HuH-7.5 (cell line): Measurements from ENCODE around the gene ATXN7.

Source experiments
- DNase-seq: peaks from one replicate; pipeline ENCODE4 v3.0.0; 2011; ENCODE audit warnings: low spot score

The ATXN7 gene

GRCh38 chr3:63966871-63967270, 103.2 kb downstream of the ATXN7 start:
- DNase-seq: no peak

DNA sequence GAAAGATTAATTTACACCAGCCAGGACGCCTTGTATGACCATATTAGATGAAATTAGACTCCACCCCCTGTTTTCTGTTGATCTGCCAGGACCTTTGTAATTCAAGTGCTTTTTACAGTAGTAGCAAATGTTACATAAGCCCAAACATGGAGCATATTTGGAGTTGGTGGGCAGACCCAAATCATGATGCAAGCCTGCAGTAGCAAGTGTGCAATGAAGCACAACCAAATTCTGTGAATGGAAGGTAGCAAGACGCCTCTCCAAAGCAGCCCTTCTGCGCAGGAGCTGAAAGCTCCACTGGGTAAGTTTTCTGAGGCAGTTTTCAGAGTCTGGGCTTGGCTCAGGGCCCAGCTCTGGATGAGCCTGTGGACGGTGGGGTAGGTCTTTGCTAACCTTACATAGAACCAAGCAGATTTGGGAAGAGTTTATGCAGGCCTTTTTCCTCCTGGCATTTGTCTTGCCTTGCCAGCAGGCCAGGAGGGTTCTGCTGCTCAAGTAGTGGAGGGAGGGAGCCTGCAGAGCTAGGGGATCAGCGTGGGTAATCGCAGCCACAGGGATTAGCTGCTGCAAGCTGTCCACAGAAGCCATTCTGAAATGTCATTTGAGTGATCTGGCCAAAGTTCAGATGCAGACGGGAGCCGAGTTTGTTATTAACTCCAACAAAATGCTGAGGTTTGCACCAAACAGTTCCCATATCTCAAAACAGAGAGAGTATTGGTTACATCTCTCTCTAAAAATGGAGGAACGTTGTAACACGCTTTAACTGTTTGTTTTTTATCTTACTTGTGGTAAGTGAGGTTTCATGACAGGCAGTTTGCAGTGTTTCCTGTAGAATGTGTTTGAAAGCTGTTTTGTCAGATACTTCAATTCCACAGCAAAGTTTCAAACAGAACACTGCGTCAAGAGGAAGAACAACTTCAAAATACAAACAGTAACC, 104.3 kb downstream of the ATXN7 start:
- DNase-seq: no peak

DNA sequence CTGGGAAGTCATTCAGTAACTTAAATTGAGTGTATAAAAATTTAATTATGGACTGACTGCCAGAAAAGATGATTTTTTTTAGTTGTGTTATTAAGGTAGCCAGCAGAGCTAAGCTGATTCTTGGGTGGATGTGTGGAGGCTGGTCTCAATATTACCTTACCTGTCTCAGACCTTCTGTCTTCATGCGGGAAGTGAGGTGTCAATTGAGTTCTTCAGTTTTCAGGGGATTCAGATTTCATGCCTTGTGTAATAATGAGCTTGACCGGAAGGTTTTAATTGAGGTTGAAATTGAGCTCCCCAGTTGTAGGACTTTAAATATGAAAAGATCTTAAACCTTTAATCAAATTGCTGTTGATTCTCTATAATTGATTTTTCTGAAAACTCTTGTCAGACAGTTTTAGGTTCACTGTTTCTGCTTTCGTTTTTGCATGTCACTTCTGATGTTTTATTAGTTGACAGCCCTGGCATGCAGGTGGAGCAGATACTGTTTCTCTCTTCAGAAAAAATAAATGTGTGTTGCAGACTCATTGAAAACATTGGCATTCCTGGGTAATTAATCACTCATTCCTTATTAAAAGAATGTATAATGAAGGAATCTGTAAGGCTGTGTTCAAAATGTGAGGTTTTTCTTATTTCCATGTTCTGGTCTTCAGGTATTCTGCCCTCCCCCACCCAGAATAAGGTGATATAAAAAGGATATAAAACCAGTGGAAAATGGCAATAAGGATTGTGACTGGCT, 105.1 kb downstream of the ATXN7 start:
- DNase-seq: no peak

- DNase-seq: no peak
Observed at GRCh38 chr3:63969876-63970275, 106.2 kb downstream of the ATXN7 start.

GRCh38 chr3:63970631-63971475, 107.2 kb downstream of the ATXN7 start:
- no peak for DNase-seq

- DNase-seq: no peak
Observed at GRCh38 chr3:63972196-63972595, 108.5 kb downstream of the ATXN7 start.

GRCh38 chr3:63972987-63973386, 109.3 kb downstream of the ATXN7 start:
- DNase-seq: no peak

DNA sequence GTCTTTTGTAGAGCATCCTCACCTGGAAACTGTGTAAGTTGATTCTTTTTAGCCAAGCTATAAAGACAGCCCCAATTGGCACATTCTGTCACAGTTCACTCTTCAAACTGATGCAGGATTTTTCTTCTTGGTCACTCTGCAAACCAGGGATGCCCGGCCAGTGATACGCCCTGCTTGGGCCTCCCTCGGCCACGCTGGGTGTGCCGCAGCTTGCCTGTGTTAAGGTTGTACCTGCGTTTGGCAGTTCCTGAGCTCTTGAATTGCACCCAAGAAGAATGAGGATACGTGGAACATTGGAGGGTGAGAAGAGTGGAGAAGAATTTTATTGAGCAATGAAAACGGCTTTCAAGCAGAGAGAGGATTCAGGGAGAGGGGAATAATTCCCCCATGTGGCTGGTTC, 109.7 kb downstream of the ATXN7 start:
- no peak for DNase-seq

DNA sequence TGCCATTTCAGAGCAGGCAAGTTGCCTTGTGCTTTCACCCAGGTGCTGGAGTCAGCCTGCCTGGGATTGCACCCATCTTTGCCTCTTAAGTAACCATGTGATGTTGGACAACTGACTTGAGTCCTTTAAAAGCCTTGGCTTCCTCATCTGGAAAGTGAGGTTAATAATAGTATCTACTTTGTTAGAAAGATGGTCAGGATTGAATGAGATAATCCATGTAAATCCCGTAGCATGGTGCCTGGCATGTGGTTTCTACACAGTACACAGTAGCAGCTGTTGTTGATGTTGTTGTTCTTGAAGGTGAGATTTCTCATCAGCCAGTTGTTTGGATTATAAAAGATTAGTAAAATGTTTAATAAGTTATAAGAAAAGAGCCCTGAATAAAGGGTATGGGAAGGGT, 110.8 kb downstream of the ATXN7 start:
- no peak for DNase-seq

- DNase-seq: no peak
Observed at GRCh38 chr3:63975723-63976122, 112.1 kb downstream of the ATXN7 start.

DNA sequence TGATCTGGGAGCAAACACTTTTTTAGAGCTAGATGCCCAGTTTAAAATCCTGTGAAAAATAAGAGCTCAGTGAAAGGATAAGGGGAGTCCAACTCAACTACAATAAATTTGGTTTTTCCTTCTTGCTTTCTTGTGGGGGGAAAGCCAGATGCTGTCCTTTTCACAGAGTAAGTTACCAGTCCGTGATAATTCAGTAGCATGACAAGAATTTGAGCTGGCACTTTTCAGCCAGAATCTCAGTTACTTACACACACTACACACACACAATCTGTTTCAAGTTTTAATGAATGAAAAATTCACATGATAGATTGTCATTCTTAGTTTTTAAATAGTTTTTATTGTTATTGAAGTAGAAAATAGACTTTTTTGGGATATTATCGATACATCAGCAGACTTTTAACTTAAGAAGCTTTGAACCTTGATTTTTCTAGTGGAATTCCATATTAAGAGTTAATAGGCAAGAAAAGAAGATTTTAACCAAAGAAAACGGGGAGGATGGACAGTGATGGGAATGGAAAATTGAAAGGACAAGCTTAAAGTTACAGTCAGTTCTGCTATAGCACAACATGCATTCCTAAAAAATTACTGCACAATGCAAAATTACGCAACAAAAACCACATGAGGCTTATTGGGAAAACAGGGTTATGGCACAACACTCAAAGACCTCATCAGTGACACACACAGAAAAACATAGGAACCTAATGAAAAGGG, 112.6 kb downstream of the ATXN7 start:
- DNase-seq: no peak

DNA sequence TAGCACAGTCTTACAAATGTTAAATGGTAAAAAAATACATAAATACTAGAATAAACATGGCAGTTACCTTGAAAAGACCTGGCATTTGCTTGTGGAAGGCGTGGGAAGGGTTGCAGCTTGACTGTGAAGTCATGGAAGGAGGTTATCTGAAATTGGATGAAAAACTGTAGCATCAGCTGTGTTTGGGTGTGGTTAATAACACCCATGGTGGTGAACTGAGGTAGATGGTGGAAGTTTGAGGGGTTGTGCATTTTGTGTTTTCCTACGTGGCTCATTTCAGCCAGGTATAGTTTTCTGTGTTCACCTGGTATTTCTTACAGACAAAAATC, 113.2 kb downstream of the ATXN7 start:
- DNase-seq: no peak

DNA sequence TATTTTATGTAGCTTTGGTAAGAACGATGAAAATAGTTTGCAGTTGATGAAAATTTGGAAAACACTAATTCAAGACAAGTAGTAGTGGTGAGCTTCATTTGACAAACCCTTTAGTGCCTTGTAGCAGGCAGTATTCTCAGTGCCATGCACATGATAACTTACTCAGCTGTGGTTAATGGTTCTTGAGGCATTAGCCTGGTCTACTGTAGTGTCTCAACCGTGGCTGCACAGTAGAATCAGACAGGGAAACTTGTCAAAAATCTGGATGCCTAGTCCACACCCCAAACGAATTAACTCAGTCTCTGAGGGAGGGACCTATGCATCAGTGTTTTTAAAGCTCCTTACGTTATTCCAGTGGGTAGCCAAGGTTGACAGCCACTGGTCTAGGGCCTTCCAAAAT, 114.2 kb downstream of the ATXN7 start:
- DNase-seq: no peak

GRCh38 chr3:63979093-63979885, 115.6 kb downstream of the ATXN7 start:
- no peak for DNase-seq

GRCh38 chr3:63980019-63980418, 116.4 kb downstream of the ATXN7 start:
- DNase-seq: no peak

DNA sequence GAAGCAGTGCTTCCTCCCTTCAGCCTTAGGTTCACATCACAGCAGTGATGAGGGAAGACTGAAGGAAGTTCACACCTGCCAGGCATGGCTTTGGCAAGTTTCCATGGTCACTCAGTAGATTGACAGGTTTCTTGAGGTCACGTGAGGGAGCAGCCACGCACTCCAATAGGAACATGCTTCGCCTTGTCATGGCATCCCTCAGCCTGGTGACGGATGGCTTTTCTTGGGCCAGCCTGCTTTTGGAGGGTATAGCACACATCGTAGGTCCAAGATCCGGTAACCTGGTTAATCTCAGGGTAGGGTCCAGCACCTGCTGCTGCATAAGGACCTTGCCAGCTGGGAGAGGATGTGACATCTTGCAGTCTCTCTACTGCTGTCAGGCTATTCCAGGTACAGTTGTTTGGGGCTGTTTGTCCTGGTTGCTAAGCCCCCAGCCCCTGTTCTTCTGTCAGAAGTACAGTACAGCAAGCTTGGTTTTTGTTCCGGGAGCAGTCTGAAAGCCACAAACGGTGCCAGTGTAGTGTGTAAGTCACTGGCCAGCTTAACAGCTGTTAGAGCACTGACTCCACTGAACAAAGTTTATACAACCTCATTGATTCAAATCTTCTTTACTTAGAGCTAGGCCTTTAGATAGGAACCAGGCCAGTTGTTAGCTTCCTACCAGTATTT, 117.3 kb downstream of the ATXN7 start:
- DNase-seq: no peak

- DNase-seq: no peak
Observed at GRCh38 chr3:63981980-63982379, 118.3 kb downstream of the ATXN7 start.

DNA sequence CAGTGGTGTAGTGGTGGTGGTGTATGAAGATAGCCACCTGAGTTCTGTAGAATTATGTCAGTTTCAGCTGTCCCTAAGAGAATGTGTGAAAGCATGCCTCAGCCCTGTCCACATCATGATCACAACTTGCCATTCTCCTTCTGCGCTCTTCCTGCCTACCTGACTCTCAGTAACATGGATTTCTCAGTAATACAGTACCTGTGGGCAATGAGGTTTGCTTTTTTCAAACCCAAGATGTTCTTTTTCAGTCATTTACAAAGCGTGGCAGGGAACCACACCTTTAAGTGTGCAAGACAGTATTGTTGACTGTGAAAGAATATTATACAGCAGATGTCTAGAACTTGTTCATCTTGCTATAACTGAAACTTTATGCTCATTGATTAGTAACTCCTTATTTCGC, 120.7 kb downstream of the ATXN7 start:
- DNase-seq: no peak

DNA sequence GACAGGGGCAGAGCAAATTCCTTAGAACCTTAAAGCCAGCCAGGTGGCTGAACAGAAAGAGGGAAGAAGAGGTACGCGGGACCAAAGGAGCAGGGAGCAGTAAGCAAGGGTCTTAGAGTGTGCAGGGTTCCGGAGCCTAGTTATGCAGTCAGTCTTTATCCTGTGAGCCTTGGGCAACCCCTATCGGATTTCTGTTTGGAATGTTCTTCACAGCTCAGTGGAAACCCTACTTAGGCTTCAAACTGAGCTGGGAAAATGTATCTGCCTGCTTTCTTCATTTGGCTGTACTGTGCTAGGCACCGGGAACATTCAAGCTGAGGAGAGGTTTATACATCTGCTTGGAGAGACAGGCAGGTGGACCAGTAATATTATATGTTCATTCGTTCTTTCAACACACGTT, 122.5 kb downstream of the ATXN7 start:
- DNase-seq: no peak

DNA sequence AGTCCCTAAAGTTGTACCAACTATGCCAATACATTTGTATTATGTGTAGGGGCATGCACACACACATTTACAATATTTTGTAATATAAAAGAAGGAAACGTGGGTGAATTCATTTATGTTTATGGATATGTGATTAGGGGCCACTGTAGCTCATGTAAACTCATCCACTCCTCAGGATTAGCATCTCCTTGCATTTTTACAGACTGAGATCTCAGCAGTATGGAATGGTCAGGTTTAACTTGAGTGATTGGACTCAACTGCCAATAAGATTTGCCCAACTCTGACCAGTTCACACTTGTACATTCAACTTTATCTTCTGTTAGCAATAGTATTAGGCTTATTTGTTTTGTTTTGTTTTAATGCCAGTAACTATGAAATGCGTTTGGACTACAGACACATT, 123.2 kb downstream of the ATXN7 start:
- DNase-seq: no peak

- DNase-seq: no peak
Observed at GRCh38 chr3:63988943-63989342, 125.3 kb downstream of the ATXN7 start.
